Testis (tissue), 2 donors: ENCODE data around the gene KANK2.

Experiments used
- CTCF ChIP-seq, 3 experiments: fragments of 450-650 bp in 2 of 3; fragments of 200-600 bp in 1 of 3; sonication (generic) in 1 of 3; IDR thresholded peaks; one replicate each; pipeline ENCODE4 v1.5.1; 2016 to 2019; ENCODE audit warnings: antibody characterized with exemption in 3 of 3, mild to moderate bottlenecking in 2 of 3, moderate library complexity in 1 of 3
- POLR2A ChIP-seq: fragments of 450-650 bp; IDR thresholded peaks from one replicate; pipeline ENCODE4 v1.6.1; 2017; ENCODE audit warnings: antibody characterized with exemption, mild to moderate bottlenecking, moderate library complexity

GRCh38 chr19:11243798-11244169 lies 46.4 kb upstream of the KANK2 start:
- TF ChIP-seq POLR2A (no peak), CTCF (IDR thresholded peaks at IDR 0.05) (no peak)
